ENCODE results near the gene BAIAP3.

BAIAP3 gene

DNA sequence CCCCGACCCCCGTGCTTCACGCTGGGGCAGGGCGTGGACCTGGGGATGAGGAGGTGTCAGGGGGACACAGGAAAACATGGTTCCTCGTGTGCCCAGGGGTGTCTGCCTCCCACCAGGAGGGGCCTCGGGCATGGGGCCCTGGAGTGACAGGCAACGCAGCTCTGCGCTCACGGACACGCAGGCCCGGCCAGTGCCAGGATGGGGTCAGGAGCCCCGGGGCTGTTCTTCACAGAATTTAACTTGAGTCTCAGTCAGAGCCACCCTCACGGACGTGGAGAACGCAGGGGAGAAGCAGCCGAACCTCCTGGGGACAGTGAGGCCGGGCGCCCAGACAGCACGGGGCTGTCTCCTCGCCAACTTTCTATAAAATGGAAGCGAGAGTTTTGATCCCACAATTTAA lies 64.3 kb downstream of the BAIAP3 start:
- Histone ChIP-seq H3K9me3 (ENCODE audit: control insufficient read depth in 2 of 2, low read length in 2 of 2) (no peaks in the 10 kb centered on the region), H3K4me3 (ENCODE audit: low read length in 2 of 2) (no peak overlapping the region), H3K36me3 (ENCODE audit: control insufficient read depth in 2 of 2, insufficient read depth in 2 of 2, low read length in 2 of 2) (peaks cover 35 to 36% of the 10 kb centered on the region in 2 donors), H3K9ac (ENCODE audit: low read depth in 1 of 2, low read length in 2 of 2) (no peak overlapping the region), H3K27me3 (ENCODE audit: control insufficient read depth in 2 of 2, insufficient read depth in 2 of 2, low read length in 2 of 2) (no peaks in the 10 kb centered on the region), H3K4me1 (ENCODE audit: control insufficient read depth in 2 of 2, insufficient read depth in 2 of 2, low read length in 2 of 2) (no peaks in the 10 kb centered on the region), H3K27ac (ENCODE audit: low read depth in 2 of 2, low read length in 2 of 2) (no peak overlapping the region)

DNA sequence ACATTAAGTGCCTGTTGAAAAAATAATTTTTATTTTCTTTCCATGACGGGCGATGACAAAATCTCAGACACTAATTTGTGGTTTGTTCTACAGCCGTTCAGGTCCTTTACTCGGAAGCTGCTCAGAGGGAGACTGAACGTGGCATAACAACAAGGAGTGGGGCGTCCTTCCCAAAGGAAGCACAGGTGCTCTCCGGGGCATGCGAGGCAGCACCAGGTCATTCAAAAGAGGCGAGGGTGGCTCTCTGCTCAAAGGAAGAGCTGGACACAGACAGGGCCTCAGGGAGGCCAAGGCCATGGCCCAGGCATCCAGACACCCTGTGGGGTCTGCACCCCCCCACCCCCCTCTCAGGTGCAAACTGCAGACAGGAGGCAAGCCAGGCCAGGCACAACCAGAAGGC lies 64.9 kb downstream of the BAIAP3 start:
- H3K9ac ChIP-seq (ENCODE audit: low read depth in 1 of 2, low read length in 2 of 2) = no peak overlapping the region
- no peaks in the 10 kb centered on the region for H3K4me1 ChIP-seq (ENCODE audit: control insufficient read depth in 2 of 2, insufficient read depth in 2 of 2, low read length in 2 of 2)
- H3K9me3 ChIP-seq (ENCODE audit: control insufficient read depth in 2 of 2, low read length in 2 of 2) = no peaks in the 10 kb centered on the region
- peaks cover 36 to 39% of the 10 kb centered on the region in 2 donors for H3K36me3 ChIP-seq (ENCODE audit: control insufficient read depth in 2 of 2, insufficient read depth in 2 of 2, low read length in 2 of 2)
- no peak overlapping the region for H3K27ac ChIP-seq (ENCODE audit: low read depth in 2 of 2, low read length in 2 of 2)
- no peak overlapping the region for H3K4me3 ChIP-seq (ENCODE audit: low read length in 2 of 2)
- H3K27me3 ChIP-seq (ENCODE audit: control insufficient read depth in 2 of 2, insufficient read depth in 2 of 2, low read length in 2 of 2) = no peaks in the 10 kb centered on the region
